ENCODE measurements around the gene TBC1D8.
"Not testable (repeated sequence)": the region's sequence is repeated elsewhere in the genome, so short reads cannot be mapped to it uniquely, and the experiment has no call there.

GRCh38 chr2:101167532-101167931 is 16.4 kb upstream of the TBC1D8 start:
- TF ChIP-seq SIN3A (IDR thresholded peaks at IDR 0.05; ENCODE audit: borderline replicate concordance, insufficient read depth, low read depth, low read length); CTCF (IDR thresholded peaks at IDR 0.05); POLR2AphosphoS5 (IDR thresholded peaks at IDR 0.05; ENCODE audit: low read depth, low read length); TCF7L2 (IDR thresholded peaks at IDR 0.05; ENCODE audit: low read depth, low read length); REST (IDR thresholded peaks at IDR 0.05; ENCODE audit: insufficient read depth in 1 of 2, low read depth in 2 of 2, low read length in 1 of 2): not testable (repeated sequence)

Measured in Panc1 (cell line).